HTR-8/SVneo (cell line): ENCODE results near the gene MLPH.
A peak's percentile ranks its signal among the peaks of the same experiment; 100 is the strongest.

Experiments used
- DNase-seq: peaks from one replicate; pipeline ENCODE4 v3.0.0; 2011; ENCODE audit warnings: low spot score, mixed read lengths; ENCODE audit not compliant: insufficient read length
- FAIRE-seq: peaks from 2 replicates; lab custom pipeline; 2011; peaks lifted over from hg19 to GRCh38; lab: Jason Lieb, UNC

The MLPH gene

GRCh38 chr2:237474931-237475703, 11.9 kb upstream of the MLPH start:
- FAIRE-seq: peak; percentile 31
- DNase-seq: peak; percentile 79

- FAIRE-seq (peak; percentile 74), DNase-seq (no peak)
Measured at GRCh38 chr2:237475704-237476141, 11.3 kb upstream of the MLPH start.

- no peak for FAIRE-seq
- DNase-seq: no peak
Measured at GRCh38 chr2:237478095-237478494, 9.0 kb upstream of the MLPH start.

- FAIRE-seq (no peak), DNase-seq (no peak)
Measured at GRCh38 chr2:237478979-237479378, 8.1 kb upstream of the MLPH start.

- DNase-seq (no peak), FAIRE-seq (no peak)
Measured at GRCh38 chr2:237479747-237480146, 7.3 kb upstream of the MLPH start.

- FAIRE-seq: no peak
- DNase-seq: no peak
Measured at GRCh38 chr2:237480556-237480955, 6.5 kb upstream of the MLPH start.

GRCh38 chr2:237480988-237481525, 6.0 kb upstream of the MLPH start:
- DNase-seq (no peak), FAIRE-seq (no peak)

- no peak for FAIRE-seq
- DNase-seq: no peak
Measured at GRCh38 chr2:237482485-237482884, 4.6 kb upstream of the MLPH start.

- no peak for DNase-seq
- no peak for FAIRE-seq
Measured at GRCh38 chr2:237483018-237483731, 3.9 kb upstream of the MLPH start.

GRCh38 chr2:237485304-237485703, 1.7 kb upstream of the MLPH start:
- FAIRE-seq: no peak

GRCh38 chr2:237485844-237486243, 1.2 kb upstream of the MLPH start:
- FAIRE-seq (no peak), DNase-seq (no peak)

More at GRCh38 chr2:237485304-237485703, 1.7 kb upstream of the MLPH start:
- DNase-seq: no peak

GRCh38 chr2:237486334-237486818, 675 bp upstream of the MLPH start:
- DNase-seq (no peak), FAIRE-seq (no peak)

- no peak for FAIRE-seq
- DNase-seq: no peak
Measured at GRCh38 chr2:237487496-237487895, 445 bp downstream of the MLPH start.

- FAIRE-seq: no peak
- DNase-seq: no peak
Measured at GRCh38 chr2:237488295-237488694, 1.2 kb downstream of the MLPH start.

- FAIRE-seq (peak; percentile 74), DNase-seq (no peak)
Measured at GRCh38 chr2:237488901-237489860, 2.1 kb downstream of the MLPH start.

- FAIRE-seq: no peak
- DNase-seq: no peak
Measured at GRCh38 chr2:237490009-237490711, 3.1 kb downstream of the MLPH start.

- FAIRE-seq (no peak), DNase-seq (no peak)
Measured at GRCh38 chr2:237490795-237491194, 3.7 kb downstream of the MLPH start.

- FAIRE-seq (no peak), DNase-seq (no peak)
Measured at GRCh38 chr2:237491515-237492118, 4.6 kb downstream of the MLPH start.
